HEK293 (cell line): ENCODE measurements around the gene KCNQ1.

Experiments used
- CTCF ChIA-PET: fragments of 350-600 bp; formaldehyde crosslinking; extraction: SDS; loops from one replicate; lab custom pipeline; 2021; ENCODE audit warnings: antibody characterized with exemption; lab: Yijun Ruan, JAX
- POLR2A ChIA-PET: fragments of 300-600 bp; formaldehyde crosslinking; extraction: SDS; loops from one replicate; lab custom pipeline; 2020; ENCODE audit warnings: antibody characterized with exemption, inconsistent platforms; lab: Yijun Ruan, JAX
- H3K27ac ChIP-seq: fragments of 200-500 bp; sonication (Bioruptor generic); 2 replicates; pipeline ENCODE4 v1.5.1; 2014; ENCODE audit warnings: low read depth, low read length, control low read depth, inconsistent platforms; ENCODE audit errors: extremely low read depth
- H3K36me3 ChIP-seq, 2 experiments: fragments of 200-500 bp in 1 of 2; sonication (Bioruptor generic) in 1 of 2; 1 replicate in 1 of 2; 2 replicates in 1 of 2; pipeline ENCODE4 v1.5.1; 2014 to 2017; ENCODE audit warnings: inconsistent platforms in 2 of 2, low read length in 2 of 2; ENCODE audit not compliant: control insufficient read depth in 2 of 2, insufficient read depth in 1 of 2
- H3K4me1 ChIP-seq: fragments of 200-500 bp; sonication (Bioruptor generic); 2 replicates; pipeline ENCODE4 v1.5.1; 2014; ENCODE audit warnings: mild to moderate bottlenecking, low read length, inconsistent platforms; ENCODE audit not compliant: control insufficient read depth, insufficient read depth
- H3K4me3 ChIP-seq: 2 replicates; pipeline ENCODE4 v1.5.1; 2011; ENCODE audit warnings: low read depth, mild to moderate bottlenecking, control low read depth, low read length, moderate library complexity
- H3K9me3 ChIP-seq: fragments of 200-500 bp; sonication (Bioruptor generic); 2 replicates; pipeline ENCODE4 v1.5.1; 2014; ENCODE audit warnings: low read depth, low read length, inconsistent platforms; ENCODE audit not compliant: control insufficient read depth, insufficient read depth
- MEIS1 ChIP-seq: sonication (generic); formaldehyde crosslinking; IDR thresholded peaks from 2 replicates; pipeline ENCODE4 v1.8.1; 2022; ENCODE audit warnings: missing genetic modification reagents, mild to moderate bottlenecking, borderline replicate concordance
- SCRT2 ChIP-seq: fragments of 450-650 bp; formaldehyde crosslinking; IDR thresholded peaks from 2 replicates; pipeline ENCODE4 v1.5.1; 2016; ENCODE audit warnings: missing biosample characterization, missing genetic modification characterization
- ZBTB8A ChIP-seq: fragments of 450-650 bp; formaldehyde crosslinking; IDR thresholded peaks from 2 replicates; pipeline ENCODE4 v1.5.1; 2016; ENCODE audit warnings: missing biosample characterization, missing genetic modification characterization
- ZEB2 ChIP-seq: fragments of 450-650 bp; formaldehyde crosslinking; IDR thresholded peaks from 2 replicates; pipeline ENCODE4 v1.5.1; 2016; ENCODE audit warnings: missing biosample characterization, missing genetic modification characterization
- ZNF311 ChIP-seq: fragments of 450-650 bp; formaldehyde crosslinking; IDR thresholded peaks from 2 replicates; pipeline ENCODE4 v1.5.1; 2017; ENCODE audit warnings: missing biosample characterization, missing genetic modification characterization, borderline replicate concordance
- ZNF350 ChIP-seq: fragments of 450-650 bp; formaldehyde crosslinking; IDR thresholded peaks from 2 replicates; pipeline ENCODE4 v1.5.0; 2017; ENCODE audit warnings: missing biosample characterization, mild to moderate bottlenecking, missing genetic modification characterization
- ZNF37A ChIP-seq: fragments of 450-650 bp; IDR thresholded peaks from 2 replicates; pipeline ENCODE4 v1.5.1; 2018; ENCODE audit warnings: missing biosample characterization, missing genetic modification characterization
- ZNF433 ChIP-seq: fragments of 450-650 bp; formaldehyde crosslinking; IDR thresholded peaks from 2 replicates; pipeline ENCODE4 v1.5.1; 2016; ENCODE audit warnings: missing biosample characterization, missing genetic modification characterization, low read depth
- ZNF530 ChIP-seq: fragments of 450-650 bp; formaldehyde crosslinking; IDR thresholded peaks from 2 replicates; pipeline ENCODE4 v1.5.1; 2016; ENCODE audit warnings: low read depth, missing biosample characterization, missing genetic modification characterization
- ZNF621 ChIP-seq: fragments of 450-650 bp; formaldehyde crosslinking; IDR thresholded peaks from 2 replicates; pipeline ENCODE4 v1.5.1; 2017; ENCODE audit warnings: missing biosample characterization, missing genetic modification characterization
- ZNF658 ChIP-seq: fragments of 450-650 bp; formaldehyde crosslinking; IDR thresholded peaks from 2 replicates; pipeline ENCODE4; 2016; ENCODE audit warnings: missing biosample characterization, missing genetic modification characterization
- ZNF660 ChIP-seq: fragments of 450-650 bp; IDR thresholded peaks from 2 replicates; pipeline ENCODE4 v1.5.1; 2018; ENCODE audit warnings: missing biosample characterization, mild to moderate bottlenecking, missing genetic modification characterization
- TF ChIP-seq, protein P1 (sequence below): fragments of 450-650 bp; formaldehyde crosslinking; IDR thresholded peaks from 2 replicates; pipeline ENCODE4 v1.5.1; 2016; ENCODE audit warnings: missing biosample characterization, missing genetic modification characterization
- TF ChIP-seq, protein P2 (sequence below): fragments of 450-650 bp; formaldehyde crosslinking; IDR thresholded peaks from 2 replicates; pipeline ENCODE4 v1.5.1; 2016; ENCODE audit warnings: missing biosample characterization, missing genetic modification characterization

The KCNQ1 gene

DNA sequence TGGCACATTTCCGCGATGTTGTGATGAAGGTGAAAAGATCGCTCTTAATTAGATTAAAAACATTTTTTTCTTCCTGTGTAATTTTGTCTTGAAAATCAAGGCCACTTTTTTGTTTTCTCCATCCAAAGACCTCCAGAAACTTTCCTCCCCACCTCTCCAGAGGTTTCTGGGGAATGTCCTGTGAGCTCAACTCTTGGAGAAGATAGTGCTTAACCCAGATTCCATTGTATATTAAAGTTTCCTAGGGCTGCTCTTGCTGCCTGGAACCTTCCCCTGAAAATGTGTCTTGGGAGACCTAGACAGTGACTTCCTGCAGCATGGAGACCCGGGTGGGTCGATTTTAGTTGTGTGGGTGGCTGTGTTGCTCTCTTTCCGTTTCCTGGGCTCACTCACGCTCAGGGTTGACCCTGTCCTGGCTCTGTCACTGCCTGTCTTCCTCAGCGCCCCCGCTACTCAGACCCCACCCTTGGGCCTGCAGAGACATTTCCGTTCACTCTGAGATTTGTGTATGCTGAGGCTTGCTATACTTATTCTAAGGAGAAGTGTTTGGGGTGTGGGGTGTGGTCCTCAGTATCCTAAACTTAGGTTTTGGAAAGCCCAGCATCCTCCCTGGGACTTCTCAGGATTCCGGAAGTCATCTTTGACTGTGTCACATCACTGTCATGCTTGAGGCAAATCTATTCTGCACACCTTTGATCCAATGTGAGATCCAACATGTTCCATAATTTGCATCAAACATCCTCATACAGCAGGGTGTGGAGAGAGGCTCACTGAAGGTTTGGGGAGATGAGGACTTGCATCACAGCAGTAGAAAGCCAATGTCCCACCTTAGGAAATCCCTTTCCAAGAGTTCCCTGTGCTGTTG, 207.8 kb downstream of the KCNQ1 start:
- Histone ChIP-seq H3K9me3 (no peaks in the 10 kb centered on the region), H3K4me1 (no peaks in the 10 kb centered on the region), H3K36me3 (no peaks in the 10 kb centered on the region), H3K27ac (no peak overlapping the region)
- CTCF ChIA-PET: interaction anchor here (1.1 kb wide), 1 partner anchor 240 kb away, joined by 3 read pairs; no protein-coding TSS in a partner anchor
- TF ChIP-seq, protein P1, sequence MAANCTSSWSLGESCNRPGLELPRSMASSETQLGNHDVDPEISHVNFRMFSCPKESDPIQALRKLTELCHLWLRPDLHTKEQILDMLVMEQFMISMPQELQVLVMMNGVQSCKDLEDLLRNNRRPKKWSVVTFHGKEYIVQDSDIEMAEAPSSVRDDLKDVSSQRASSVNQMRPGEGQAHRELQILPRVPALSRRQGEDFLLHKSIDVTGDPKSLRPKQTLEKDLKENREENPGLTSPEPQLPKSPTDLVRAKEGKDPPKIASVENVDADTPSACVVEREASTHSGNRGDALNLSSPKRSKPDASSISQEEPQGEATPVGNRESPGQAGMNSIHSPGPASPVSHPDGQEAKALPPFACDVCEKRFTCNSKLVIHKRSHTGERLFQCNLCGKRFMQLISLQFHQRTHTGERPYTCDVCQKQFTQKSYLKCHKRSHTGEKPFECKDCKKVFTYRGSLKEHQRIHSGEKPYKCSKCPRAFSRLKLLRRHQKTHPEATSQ (tag by site-specific recombination): no peak
- TF ChIP-seq ZNF350 (no peak), ZNF37A (tag by site-specific recombination) (no peak), ZNF311 (tag by site-specific recombination) (no peak), ZNF433 (tag by site-specific recombination) (no peak), ZNF621 (tag by site-specific recombination) (no peak)
- TF ChIP-seq, protein P2, sequence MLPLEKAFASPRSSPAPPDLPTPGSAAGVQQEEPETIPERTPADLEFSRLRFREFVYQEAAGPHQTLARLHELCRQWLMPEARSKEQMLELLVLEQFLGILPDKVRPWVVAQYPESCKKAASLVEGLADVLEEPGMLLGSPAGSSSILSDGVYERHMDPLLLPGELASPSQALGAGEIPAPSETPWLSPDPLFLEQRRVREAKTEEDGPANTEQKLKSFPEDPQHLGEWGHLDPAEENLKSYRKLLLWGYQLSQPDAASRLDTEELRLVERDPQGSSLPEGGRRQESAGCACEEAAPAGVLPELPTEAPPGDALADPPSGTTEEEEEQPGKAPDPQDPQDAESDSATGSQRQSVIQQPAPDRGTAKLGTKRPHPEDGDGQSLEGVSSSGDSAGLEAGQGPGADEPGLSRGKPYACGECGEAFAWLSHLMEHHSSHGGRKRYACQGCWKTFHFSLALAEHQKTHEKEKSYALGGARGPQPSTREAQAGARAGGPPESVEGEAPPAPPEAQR (tag by site-specific recombination): no peak
- TF ChIP-seq, all 188 proteins: peak for 0
- POLR2A ChIA-PET: interaction anchor here (1.4 kb wide), 1 partner anchor 47 kb away, joined by 4 read pairs; the partner anchor contains the start of gene KCNQ1OT1
- no peak overlapping the region for H3K4me3 ChIP-seq

DNA sequence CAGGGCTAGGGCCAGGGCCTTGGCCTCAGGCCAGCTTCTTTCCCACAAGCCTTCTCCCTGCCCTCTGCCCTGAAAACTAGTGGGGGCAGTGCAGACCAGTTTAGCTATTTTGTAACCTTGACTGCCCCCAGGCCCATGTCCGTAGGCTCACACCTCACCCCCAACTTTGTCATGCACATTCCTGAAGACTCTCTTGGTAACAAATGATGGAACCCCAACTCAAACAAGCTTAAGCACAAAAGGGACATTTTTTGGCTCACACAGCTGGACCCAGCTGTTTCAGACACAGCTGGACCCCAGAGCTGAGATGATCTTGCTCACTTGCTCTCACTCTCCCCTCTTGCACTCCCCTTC, 208.4 kb downstream of the KCNQ1 start:
- TF ChIP-seq MEIS1 (CRISPR knock-in tag) (no peak), ZEB2 (tag by site-specific recombination) (no peak)
- no peaks in the 10 kb centered on the region for H3K36me3 ChIP-seq
- no peak overlapping the region for H3K27ac ChIP-seq
- POLR2A ChIA-PET: interaction anchor here (1.4 kb wide), 1 partner anchor 47 kb away, joined by 4 read pairs; the partner anchor contains the start of gene KCNQ1OT1
- no peak overlapping the region for H3K4me3 ChIP-seq
- CTCF ChIA-PET: no interaction called here
- no peaks in the 10 kb centered on the region for H3K9me3 ChIP-seq
- no peaks in the 10 kb centered on the region for H3K4me1 ChIP-seq

DNA sequence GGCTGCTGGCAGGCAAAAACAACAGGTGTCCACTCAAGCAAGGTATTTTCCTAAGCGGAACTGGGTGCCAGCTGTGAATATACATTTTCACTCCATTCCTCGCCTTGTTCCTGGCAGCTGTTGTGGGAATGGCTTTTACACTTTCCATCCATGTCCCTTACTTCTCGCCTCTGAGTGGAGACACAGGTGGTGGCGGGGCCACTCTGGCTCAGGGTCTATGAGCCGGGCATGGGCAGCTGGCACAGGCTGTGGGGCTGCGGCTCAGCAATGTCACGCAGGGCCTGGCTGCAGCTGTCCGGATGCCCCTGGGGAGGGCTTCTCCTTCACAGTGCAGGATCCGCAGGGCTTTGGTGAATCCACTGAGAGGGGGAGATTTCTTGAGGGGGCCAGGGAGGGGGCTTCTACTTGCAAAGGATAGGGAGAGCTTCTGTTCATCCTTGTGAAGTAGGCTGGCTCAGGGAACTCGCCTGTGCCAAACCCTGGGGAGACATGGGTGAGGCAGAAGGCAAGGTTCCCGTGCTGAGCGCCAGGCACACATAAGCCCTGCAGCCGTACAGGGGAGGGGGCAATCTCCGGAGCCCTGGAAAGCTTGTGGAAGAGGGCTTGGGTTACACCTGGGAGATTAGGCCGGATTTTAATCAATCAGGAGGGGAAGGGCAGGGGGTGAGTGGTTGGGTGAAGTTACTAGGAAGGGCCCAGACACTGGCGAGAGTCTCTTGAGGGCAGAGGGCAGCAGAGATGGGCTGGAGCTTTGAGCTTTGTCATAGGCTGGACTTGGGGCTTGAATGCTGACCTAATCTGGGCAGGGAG, 209.3 kb downstream of the KCNQ1 start:
- Histone ChIP-seq H3K4me3 (no peak overlapping the region), H3K4me1 (no peaks in the 10 kb centered on the region), H3K9me3 (no peaks in the 10 kb centered on the region), H3K36me3 (no peaks in the 10 kb centered on the region), H3K27ac (no peak overlapping the region)
- CTCF ChIA-PET: interaction anchor here (1.5 kb wide), 1 partner anchor 9 kb away, joined by 4 read pairs; no protein-coding TSS in a partner anchor
- TF ChIP-seq ZNF660 (no peak), SCRT2 (peak; percentile 33; the same call in 1 of the 2 replicates)
- POLR2A ChIA-PET: interaction anchor here (1.4 kb wide), 1 partner anchor 46 kb away, joined by 4 read pairs; the partner anchor contains the start of gene KCNQ1OT1

DNA sequence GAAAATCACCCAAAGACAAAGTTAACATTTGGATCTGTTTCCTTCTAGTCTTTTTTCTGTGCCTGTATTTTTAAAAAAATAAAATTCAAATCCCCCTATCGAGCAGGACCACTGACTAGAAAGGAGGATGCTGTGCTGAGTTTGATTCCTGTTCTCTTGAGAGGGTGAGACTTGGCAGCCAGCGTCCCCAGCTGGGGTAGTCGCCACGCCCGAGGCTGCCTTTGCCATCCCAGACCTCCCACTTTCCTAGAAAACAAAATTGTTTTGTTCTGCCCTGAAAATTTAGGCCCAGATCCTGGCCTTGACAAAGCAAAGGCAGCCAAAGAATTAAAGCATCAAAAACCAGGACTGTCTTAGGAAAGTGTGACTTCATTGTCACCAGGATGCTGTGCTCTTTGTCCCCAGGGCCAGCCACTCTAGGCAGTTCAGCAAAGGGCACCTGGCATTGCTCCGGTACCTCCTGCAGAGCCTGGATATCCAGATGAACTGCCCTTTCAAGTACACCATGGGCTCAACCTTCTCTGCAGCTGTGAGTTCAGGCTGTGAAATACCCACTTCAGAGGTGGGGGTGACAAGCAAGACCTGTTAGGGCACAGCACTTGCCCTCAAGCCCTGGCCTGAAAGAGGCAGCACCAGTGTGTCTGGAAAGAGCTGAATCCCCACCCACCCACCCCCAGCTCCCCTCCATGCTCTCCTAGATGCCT, 210.4 kb downstream of the KCNQ1 start:
- CTCF ChIA-PET: interaction anchor here (1.5 kb wide), 1 partner anchor 10 kb away, joined by 4 read pairs; no protein-coding TSS in a partner anchor
- POLR2A ChIA-PET: no interaction called here
- no peak overlapping the region for H3K4me3 ChIP-seq
- no peak overlapping the region for H3K27ac ChIP-seq
- no peaks in the 10 kb centered on the region for H3K9me3 ChIP-seq
- TF ChIP-seq ZNF530 (no peak), ZBTB8A (no peak), ZNF658 (tag by site-specific recombination) (no peak)
- no peaks in the 10 kb centered on the region for H3K4me1 ChIP-seq
- no peaks in the 10 kb centered on the region for H3K36me3 ChIP-seq
